Endodermal cell (in vitro differentiated cells): Measurements from ENCODE around the gene ACOT8. TPM values are rescaled to one million over a fixed set of nuclear protein-coding genes. Genes with fewer than 3 reads are reported as not detected.

ENCODE experiments used
- DNase-seq: peaks from one replicate; pipeline ENCODE4 v3.0.0-alpha.2; 2017
- H3K27ac ChIP-seq: 2 replicates; pipeline ENCODE4 v1.5.1; 2013; ENCODE audit warnings: mild to moderate bottlenecking, low read depth, low read length, moderate library complexity
- H3K27me3 ChIP-seq: 2 replicates; pipeline ENCODE4 v1.6.1; 2013; ENCODE audit warnings: mild to moderate bottlenecking, low read length, moderate library complexity; ENCODE audit not compliant: insufficient read depth, control insufficient read depth, poor library complexity, severe bottlenecking
- H3K36me3 ChIP-seq: 2 replicates; pipeline ENCODE4 v1.7.0; 2013; ENCODE audit warnings: mild to moderate bottlenecking, low read length, moderate library complexity; ENCODE audit not compliant: control insufficient read depth, insufficient read depth
- H3K4me1 ChIP-seq: one replicate; pipeline ENCODE4 v1.7.0; 2013; ENCODE audit warnings: low read length; ENCODE audit not compliant: control insufficient read depth, insufficient read depth
- H3K4me3 ChIP-seq: 2 replicates; pipeline ENCODE4 v1.5.1; 2013; ENCODE audit warnings: mild to moderate bottlenecking, low read length, moderate library complexity
- H3K9ac ChIP-seq: 2 replicates; pipeline ENCODE4 v1.6.1; 2013; ENCODE audit warnings: mild to moderate bottlenecking, low read length, moderate library complexity; ENCODE audit not compliant: poor library complexity, severe bottlenecking; ENCODE audit errors: extremely low read depth
- H3K9me3 ChIP-seq: 2 replicates; pipeline ENCODE4 v1.6.1; 2013; ENCODE audit warnings: mild to moderate bottlenecking, low read length, moderate library complexity; ENCODE audit not compliant: control insufficient read depth
- H3K27ac Mint-ChIP-seq: 2 replicates; pipeline ENCODE4 v1.8.0; 2020; ENCODE audit warnings: mixed read lengths
- H3K27me3 Mint-ChIP-seq: 2 replicates; pipeline ENCODE4 v1.8.0; 2021; ENCODE audit warnings: mild to moderate bottlenecking, mixed read lengths; ENCODE audit not compliant: insufficient read depth
- H3K36me3 Mint-ChIP-seq: 2 replicates; pipeline ENCODE4 v1.8.0; 2020; ENCODE audit warnings: low read depth, mixed read lengths
- H3K4me1 Mint-ChIP-seq: 2 replicates; pipeline ENCODE4 v1.8.0; 2020; ENCODE audit warnings: mixed read lengths
- H3K4me3 Mint-ChIP-seq: 2 replicates; pipeline ENCODE4 v1.8.0; 2020; ENCODE audit warnings: mild to moderate bottlenecking, moderate library complexity, mixed read lengths
- H3K9me3 Mint-ChIP-seq: 2 replicates; pipeline ENCODE4 v1.8.0; 2020; ENCODE audit warnings: mild to moderate bottlenecking, mixed read lengths
- WGBS, 2 experiments: methylation state at CpG; one replicate each; pipeline versions ENCODE4 v1.1.5 to v1.1.7; 2013; ENCODE audit warnings: missing lambda C conversion rate in 2 of 2, mixed read lengths in 1 of 2; ENCODE audit not compliant: insufficient coverage in 1 of 2, insufficient read length in 1 of 2; 5-methylcytosine and 5-hydroxymethylcytosine counted together
- total RNA-seq, 2 donors: library from RNA; stranded (reverse); fragmentation: NEBNext Ultra II Directional in 1 of 2; extraction: Animal tissue kit (Norgen Biotek cat#: 25700) in 1 of 2; gene quantifications; 2 replicates in 1 of 2; 3 replicates in 1 of 2; pipeline ENCODE4 v1.2.1, GENCODE V29; 2021
- TF ChIP-seq, protein P1 (sequence below): fragments of 200-600 bp; sonication (generic); conservative IDR thresholded peaks from 2 replicates; pipeline ENCODE4 v1.5.0; 2021; ENCODE audit warnings: antibody characterized with exemption, mild to moderate bottlenecking

Gene ACOT8
- total RNA-seq, 2 donors from 2014 or later, result 24.3 to 27.9 TPM

DNA sequence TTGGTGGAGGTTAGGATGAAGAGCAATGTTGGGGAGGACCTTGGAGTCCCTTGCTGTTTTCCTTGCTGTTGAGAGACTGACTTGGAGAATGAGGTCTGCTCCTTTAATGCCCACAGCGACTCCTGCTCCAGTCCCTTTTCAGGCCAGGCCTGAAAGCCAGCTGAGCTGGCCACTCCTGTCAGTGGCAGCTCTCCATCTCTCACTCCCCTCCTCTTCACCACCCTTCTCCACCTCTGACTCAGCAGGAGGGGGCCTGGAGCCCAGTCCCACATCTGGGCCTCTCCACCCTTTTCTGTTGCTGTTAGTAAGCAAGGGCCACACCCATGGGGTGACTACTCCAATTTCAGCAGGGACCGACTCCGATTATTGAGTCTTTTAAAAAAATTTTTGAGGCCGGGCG is 21.4 kb downstream of the ACOT8 start:
- Histone ChIP-seq H3K36me3 (peaks cover 4% of the 10 kb centered on the region), H3K27ac (no peak overlapping the region), H3K9ac (no peak overlapping the region), H3K4me1 (peaks cover 6% of the 10 kb centered on the region), H3K9me3 (no peaks in the 10 kb centered on the region), H3K27me3 (no peaks in the 10 kb centered on the region), H3K4me3 (no peak overlapping the region)
- no peak overlapping the region for H3K4me3 Mint-ChIP-seq
- H3K27me3 Mint-ChIP-seq, result no peaks in the 10 kb centered on the region
- TF ChIP-seq, protein P1, sequence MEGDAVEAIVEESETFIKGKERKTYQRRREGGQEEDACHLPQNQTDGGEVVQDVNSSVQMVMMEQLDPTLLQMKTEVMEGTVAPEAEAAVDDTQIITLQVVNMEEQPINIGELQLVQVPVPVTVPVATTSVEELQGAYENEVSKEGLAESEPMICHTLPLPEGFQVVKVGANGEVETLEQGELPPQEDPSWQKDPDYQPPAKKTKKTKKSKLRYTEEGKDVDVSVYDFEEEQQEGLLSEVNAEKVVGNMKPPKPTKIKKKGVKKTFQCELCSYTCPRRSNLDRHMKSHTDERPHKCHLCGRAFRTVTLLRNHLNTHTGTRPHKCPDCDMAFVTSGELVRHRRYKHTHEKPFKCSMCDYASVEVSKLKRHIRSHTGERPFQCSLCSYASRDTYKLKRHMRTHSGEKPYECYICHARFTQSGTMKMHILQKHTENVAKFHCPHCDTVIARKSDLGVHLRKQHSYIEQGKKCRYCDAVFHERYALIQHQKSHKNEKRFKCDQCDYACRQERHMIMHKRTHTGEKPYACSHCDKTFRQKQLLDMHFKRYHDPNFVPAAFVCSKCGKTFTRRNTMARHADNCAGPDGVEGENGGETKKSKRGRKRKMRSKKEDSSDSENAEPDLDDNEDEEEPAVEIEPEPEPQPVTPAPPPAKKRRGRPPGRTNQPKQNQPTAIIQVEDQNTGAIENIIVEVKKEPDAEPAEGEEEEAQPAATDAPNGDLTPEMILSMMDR, result no peak
- peaks cover 14% of the 10 kb centered on the region for H3K4me1 Mint-ChIP-seq
- 93 to 95% methylated on average over 4 to 5 of the region's 5 CpGs for WGBS, 2 experiments
- no peak for DNase-seq
- no peaks in the 10 kb centered on the region for H3K9me3 Mint-ChIP-seq
- peaks cover 5% of the 10 kb centered on the region for H3K36me3 Mint-ChIP-seq
- H3K27ac Mint-ChIP-seq, result no peak overlapping the region

DNA sequence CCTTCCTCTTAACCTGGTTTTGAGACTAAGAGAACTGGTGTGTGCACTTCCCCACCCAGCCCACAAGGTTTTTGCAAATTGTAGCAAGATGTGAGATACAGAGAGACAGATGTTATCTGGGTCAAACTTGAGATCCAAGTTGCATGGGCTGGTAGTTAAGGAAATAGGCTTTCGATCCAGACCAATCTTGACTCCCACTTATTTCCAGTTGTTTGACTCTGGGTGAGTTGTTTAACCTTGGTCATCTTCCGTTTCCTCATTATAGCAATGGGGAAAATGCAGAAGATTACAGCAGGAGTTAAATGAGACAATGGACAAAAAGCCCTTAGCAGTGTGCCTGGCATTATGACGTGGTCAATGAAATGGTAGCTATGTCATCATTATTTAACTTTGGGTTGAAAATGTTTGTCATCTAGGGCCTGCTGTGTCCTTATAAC is 21.8 kb downstream of the ACOT8 start:
- Histone ChIP-seq H3K4me3 (peak overlapping the region; percentile 79), H3K27me3 (no peaks in the 10 kb centered on the region), H3K4me1 (peaks cover 6% of the 10 kb centered on the region), H3K9ac (no peak overlapping the region), H3K27ac (no peak overlapping the region), H3K9me3 (no peaks in the 10 kb centered on the region), H3K36me3 (peaks cover 4% of the 10 kb centered on the region)
- Mint-ChIP-seq H3K9me3 (no peaks in the 10 kb centered on the region), H3K27ac (no peak overlapping the region), H3K36me3 (peaks cover 5% of the 10 kb centered on the region), H3K4me1 (peaks cover 14% of the 10 kb centered on the region), H3K27me3 (no peaks in the 10 kb centered on the region), H3K4me3 (peak overlapping the region; percentile 65)
- TF ChIP-seq, protein P1, result peak; percentile 16
- no peak for DNase-seq
- 94 to 97% methylated on average over 3 of the region's 3 CpGs for WGBS, 2 experiments

DNA sequence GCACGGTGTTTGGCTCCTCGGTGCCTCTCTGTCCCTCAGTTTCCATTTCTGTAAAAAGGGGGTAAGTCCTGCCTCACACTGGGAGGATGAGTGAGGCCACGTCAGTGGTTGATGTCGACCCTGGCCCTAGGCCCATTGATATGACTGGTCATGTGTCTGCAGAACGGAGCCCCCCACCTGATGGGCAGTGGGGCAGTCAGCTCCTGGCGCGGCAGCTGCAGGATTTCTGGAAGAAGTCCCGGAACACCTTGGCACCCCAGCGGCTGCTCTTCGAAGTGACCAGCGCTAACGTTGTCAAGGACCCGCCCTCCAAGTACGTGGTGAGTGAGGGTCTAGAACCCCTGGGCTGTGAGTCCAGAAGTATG is 22.4 kb downstream of the ACOT8 start:
- no peak overlapping the region for H3K27ac Mint-ChIP-seq
- Histone ChIP-seq H3K27ac (no peak overlapping the region), H3K36me3 (peaks cover 4% of the 10 kb centered on the region), H3K4me1 (peaks cover 6% of the 10 kb centered on the region), H3K9me3 (no peaks in the 10 kb centered on the region), H3K9ac (no peak overlapping the region), H3K4me3 (peak overlapping the region; percentile 79), H3K27me3 (no peaks in the 10 kb centered on the region)
- H3K4me3 Mint-ChIP-seq, result peak overlapping the region; percentile 65
- no peak for DNase-seq
- no peaks in the 10 kb centered on the region for H3K9me3 Mint-ChIP-seq
- peaks cover 14% of the 10 kb centered on the region for H3K4me1 Mint-ChIP-seq
- peaks cover 5% of the 10 kb centered on the region for H3K36me3 Mint-ChIP-seq
- TF ChIP-seq, protein P1, result no peak
- no peaks in the 10 kb centered on the region for H3K27me3 Mint-ChIP-seq
- WGBS, 2 experiments, result 96 to 98% methylated on average over 12 to 14 of the region's 14 CpGs
